HG02588 (cell line): Measurements from ENCODE around the gene SORCS2.

Source experiments
- ATAC-seq: cut with Tn5 transposase; IDR thresholded peaks from one replicate; pipeline ENCODE4 v1.9.1; 2021; ENCODE audit warnings: mild to moderate bottlenecking, moderate library complexity; ENCODE audit not compliant: unreplicated experiment

The SORCS2 gene

DNA sequence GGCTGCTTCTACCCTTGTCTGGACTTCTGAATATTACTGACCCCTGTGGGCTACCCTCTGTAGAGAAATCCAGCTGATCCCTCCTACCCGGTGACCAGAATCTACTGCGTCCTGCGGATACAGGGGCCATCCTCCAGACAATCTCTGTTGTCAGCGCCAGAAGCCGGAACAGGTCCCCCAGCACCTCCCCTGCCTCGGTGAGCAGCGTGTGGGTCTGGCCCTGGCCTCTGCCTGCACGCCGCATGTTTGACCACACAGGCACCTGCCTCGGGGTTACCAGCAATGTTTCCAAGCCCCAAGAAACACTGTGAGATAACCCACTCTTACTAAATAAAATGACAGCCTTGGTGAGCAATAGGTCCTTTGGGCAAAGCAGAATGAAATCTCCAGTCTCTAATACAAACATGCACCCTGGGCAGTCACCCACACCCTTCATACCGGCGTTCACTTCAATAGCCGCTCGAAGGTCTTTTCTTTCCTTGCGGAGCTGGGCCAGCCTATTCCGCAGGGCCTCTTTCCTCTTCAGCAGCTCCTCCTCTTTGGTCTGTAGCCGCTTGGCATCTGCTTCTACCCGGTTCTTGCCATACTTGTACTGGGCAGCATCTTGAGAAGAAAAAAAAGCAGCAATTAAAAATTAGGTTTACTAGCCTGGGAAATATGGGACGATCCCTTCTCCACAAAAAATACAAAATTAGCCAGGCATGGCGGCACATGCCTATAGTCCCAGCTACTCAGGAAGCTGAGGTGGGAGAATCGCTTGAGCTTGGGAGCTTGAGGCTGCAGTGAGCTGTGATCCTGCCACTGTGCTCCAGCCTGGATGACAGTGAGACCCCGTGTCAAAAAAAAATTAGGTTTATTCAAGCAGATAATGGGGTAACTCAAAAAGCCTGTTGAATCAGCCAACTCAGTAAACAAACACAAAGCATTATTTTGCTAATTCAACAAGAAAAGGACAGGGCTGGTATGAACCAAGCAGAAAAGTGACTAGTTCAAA is 582.3 kb downstream of the SORCS2 start:
- ATAC-seq = no peak

DNA sequence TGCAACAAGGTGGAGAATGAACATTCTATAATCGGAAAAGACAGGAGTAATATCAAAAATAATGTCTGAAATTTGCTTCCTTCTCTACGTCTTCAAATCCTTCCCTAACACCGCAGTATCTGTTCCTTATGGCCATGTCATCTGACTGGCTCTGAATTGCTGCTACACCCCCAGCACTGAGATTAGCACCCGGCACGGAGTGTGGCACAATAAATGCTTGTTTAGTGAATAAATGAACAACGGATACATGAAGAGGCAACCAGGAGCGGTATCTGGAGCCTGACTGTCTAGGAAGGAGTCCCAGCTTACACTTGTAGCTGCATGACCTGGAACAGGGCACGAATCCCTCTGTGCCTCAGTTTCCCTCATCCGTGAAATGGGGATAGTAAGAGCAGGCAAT is 583.1 kb downstream of the SORCS2 start:
- ATAC-seq = no peak

DNA sequence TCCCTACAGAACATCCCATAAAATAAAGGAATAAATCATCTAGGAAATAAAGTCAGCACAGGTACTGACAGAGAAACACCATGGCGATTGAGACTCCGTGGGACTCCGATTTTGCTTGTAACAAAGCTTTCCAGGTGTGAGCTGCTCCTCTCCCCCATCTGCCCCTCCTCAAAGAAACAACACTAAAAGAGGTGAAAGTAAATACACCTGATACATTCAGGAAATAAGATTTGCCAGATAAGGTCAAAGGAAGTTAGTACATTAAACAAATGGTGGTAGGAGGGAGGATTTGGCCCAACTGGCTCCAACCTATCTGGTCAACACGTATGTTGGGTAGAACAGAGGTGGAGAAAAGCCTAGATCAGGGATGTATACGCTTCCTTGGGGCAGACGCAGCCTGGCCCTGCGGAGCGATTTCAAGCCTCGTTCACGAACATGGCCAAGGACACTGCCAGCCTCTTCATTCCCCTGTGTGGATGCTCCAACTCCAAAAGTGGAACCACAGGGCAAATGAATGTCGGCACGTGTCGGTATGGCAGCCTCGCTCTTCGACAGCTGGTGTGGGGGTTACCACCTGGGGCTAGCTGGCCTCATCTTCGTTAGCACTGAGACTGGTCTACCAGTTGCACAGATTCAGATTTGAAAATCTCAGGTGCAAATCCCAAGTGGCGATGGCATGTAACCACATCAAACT is 584.8 kb downstream of the SORCS2 start:
- no peak for ATAC-seq

DNA sequence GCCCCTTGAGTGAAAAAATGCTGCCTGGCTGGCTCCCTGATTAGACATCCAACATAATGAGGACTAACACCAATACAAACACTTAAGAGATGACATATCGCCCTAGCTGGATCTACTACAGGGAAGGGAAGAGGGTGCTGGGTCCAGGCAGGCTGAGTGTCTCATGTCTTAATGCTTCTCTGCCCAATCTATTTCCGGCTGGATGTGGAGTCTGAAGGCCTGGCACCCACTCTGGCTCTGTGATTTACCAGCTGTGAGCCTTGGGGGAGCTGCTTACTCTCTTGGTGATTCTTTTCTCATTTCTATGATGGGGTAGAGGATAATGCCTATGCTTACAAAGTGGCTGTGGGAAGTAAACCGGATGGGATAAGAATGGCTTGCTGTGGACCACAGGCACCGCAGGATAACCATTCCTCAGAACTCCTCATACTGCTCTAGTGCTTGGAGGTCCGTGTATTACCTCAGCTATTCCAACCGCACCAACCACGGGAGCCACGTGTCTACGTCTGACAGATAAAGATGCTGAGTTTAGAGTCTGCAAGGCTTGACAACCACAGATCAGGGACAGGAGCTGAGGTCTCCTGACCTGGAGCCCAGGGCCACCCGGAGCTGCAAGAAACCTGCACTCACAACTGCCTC is 585.7 kb downstream of the SORCS2 start:
- ATAC-seq = no peak

DNA sequence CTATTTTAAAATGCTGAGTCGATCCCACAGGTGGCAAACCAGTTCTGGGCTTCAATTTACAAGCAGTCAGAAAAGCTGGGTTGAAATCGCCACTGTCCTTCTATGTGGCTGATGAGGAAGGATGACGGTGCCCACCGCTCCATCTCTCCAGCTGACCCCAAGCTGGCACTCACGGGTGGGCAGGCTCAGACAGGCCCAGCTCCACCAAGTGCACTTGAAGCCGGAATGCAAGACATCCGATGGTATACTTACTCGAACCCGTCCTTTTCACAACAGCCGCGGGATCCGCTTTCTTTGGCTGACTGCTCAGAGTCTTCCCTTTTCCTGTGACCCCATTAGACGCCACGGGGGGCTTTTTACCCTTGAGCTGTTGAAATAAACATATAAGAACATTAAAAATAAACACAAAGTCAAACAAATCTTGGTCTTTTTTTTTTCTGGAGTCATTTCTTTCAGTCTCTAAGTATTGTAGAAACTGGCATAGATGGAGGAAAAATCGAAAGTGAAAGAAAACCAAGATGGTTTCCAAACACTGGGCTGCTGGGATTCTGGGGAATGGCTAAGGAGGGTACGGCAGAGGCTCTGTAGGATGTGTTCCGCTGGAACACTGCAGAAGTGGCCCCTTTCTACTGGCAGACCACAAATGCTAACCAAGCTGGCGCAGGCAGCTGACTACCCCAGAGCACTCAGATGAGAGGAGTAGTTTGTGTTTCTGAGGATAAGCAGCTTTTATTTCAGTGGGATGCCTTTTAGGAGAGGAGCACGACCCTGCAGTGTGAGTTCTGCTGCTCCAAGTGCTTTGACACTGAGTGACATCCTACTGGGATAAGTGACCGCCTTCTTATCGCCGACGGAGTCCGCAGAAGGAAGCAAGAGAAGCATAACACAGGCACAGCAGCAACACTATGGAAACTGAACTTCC is 586.4 kb downstream of the SORCS2 start:
- no peak for ATAC-seq

DNA sequence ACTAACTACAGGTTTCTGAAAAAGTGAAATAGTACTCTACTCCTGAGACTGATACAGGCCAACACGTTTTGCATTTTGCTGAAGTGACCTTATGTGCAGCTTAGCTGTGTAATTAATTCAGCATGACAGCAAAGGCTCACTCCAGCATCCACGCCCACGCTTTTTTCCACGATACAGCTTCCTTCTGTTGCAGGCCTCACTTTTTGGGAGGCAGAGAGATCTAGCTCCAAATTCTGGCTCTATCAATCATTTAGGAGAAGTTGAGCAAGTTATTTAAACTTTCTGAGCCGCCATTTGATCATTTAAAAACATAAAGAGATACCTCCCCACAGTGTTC is 587.1 kb downstream of the SORCS2 start:
- ATAC-seq = no peak

DNA sequence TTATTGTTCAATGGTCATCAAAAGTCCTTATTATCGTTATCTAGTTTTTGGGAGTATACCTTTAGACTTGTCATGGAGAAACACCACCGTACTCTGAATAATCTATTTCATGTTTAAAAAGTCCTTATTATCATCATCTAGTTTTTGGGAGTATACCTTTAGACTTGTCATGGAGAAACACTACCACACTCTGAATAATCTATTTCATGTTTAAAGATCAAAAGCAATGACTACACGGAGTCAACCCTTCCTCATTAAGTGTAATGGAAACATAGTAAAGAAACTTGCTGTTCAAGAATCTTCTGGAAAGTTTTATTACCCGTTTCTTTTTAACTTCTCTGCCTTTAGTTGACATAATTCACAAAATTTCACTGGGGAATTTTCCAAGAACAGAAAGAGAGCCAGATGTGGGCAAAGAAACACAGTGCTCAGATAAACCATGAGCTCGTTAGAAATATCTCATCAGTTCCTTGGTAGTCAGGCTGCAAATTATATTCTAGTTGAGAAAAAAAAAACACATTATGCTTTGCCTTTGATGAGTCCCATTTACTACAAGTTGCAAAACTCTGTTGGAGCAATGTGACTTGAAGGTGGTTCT is 588.5 kb downstream of the SORCS2 start:
- no peak for ATAC-seq

DNA sequence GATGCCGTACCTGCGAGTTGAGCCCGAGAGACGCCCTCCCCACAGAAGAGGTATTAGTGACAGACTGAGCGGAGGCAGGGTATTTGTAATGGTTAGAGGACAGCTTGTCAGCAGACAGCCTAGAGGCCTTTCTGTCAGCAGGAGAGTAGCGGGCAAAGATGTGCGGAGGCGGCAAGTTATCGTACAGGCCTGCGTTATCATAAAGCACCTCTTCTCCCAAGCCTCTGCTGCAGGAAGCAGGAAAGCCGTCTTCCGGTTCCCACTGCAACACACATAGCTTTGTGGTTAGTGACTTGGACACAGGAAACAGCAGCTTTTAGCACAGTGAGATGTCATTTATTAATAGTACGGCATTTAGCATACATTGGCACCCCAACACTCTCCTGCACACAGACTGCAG is 589.0 kb downstream of the SORCS2 start:
- no peak for ATAC-seq

DNA sequence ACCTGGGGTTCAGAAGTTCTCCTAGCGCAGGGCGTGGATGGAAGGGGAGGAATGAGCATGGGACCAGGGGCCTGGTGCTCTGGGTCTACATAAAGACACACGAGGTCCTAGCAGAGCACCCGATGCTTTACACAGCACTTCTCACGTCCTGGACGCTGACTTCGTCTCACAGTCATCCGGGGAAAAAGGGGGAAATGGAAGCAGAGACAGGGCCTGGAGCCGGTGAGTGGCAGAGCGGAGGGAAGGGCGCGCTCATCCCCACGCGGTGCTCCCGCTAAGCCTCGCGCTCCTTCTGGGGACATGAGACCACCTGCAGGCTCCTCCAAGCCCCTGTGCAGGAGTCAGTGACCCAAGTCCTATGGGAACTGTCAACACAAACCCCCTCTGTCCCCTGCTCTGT is 589.7 kb downstream of the SORCS2 start:
- ATAC-seq = no peak

DNA sequence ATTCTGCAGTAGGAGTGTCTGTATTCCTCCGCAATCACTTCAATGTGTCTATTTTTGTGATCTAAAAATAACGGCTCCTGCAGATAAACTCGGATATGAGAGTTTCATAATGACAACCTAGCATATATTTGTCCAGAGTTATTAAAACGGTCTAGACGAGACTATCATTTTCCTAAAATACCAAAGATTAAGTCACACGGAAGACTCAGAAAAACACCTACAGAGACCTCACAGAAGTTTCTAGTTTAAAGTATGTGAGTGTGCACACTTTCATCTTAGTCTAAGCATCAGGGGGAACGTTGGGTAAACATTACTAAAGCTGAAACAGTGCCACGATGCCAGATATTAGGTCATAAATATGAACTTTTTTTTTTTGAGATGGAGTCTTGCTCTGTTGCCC is 590.4 kb downstream of the SORCS2 start:
- no peak for ATAC-seq

DNA sequence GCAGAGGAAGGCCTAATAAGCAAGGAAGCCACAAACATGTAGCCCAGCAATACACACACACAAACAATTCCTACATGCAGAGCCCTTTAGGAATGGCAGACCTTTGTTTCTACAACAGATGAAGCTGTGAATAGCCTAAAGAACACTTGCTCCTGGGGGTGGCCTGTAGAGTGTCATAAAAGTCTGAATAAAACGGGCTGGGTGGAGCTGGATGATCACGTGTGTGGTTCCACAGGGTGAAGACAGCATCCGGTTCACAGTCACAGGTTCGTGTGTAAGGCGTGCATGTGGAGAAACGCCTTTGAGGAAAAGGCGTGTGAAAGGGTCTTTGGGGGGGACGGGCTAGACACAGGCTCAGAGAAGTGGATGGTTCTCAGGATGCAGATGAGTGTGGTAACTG is 591.2 kb downstream of the SORCS2 start:
- ATAC-seq = no peak

DNA sequence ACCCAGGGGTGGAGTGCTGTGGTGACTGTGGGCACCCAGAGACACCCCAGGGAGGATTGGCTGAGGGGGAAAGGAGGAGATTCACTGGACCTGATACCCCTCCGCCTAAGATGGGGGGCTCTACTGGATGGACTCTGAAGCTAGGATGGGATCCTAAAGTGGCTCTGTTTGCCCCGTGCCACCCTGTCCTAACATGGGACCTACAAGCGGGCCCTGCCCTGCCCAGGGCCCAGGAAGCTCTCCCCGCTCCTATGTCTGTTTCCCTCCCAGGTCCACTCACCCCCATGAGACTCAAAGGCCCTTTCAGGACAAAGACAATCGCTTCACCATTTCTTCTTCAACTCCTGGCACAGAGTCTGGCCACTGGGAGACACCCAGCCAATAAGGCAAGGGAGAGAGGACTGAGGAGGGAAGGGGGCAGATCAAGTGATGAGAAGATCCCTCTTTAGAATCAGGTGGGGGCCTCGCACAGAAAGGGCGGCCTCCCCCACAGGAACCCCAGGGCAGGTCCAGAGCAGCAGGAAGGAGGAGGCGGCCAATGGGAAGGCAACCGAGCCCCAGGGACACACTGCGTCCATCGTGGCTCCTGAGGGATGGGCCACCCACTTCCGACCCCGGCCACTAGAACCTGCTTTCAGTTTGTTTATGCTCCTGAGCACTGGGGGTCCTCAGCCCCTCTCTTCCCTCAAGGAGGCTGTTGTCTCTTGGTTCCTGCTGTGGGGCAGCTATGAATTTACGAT is 592.0 kb downstream of the SORCS2 start:
- ATAC-seq = no peak

DNA sequence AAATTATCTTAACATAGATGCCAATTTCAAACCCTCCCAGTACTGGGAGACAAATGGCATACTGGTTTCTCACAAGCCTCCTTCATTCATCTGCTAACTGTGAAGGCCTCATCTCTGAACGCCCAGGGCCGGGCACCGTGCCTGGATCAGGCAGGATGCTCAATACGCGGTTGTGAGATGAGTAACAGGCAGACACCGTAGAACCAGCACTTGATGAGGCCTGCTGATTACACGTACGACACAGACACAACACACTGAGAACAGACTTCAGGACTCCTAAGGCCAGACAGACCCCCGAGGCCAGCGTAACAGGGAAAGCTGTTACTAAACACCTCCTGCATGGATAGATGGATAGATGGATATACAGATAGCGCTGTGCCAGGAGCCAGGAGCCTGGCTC is 592.7 kb downstream of the SORCS2 start:
- no peak for ATAC-seq

DNA sequence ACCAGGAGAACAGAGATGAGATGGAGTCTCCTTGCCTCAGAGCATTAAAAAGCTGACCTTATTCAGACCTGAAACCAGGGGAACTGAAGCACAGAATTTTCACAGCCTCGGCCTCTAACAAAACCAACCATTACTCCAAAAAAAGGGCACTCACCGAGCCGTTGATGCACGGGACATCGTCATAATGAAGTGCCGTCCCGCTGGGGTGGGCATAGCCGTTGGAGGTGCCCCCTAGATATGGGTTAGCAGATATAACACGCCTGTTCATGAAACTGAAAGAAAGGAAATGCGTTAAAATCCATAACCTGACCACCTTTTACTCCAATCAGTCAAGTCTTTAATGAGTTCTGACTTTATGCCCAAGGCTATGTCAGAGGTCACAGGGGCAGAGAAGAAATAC is 593.7 kb downstream of the SORCS2 start:
- no peak for ATAC-seq

DNA sequence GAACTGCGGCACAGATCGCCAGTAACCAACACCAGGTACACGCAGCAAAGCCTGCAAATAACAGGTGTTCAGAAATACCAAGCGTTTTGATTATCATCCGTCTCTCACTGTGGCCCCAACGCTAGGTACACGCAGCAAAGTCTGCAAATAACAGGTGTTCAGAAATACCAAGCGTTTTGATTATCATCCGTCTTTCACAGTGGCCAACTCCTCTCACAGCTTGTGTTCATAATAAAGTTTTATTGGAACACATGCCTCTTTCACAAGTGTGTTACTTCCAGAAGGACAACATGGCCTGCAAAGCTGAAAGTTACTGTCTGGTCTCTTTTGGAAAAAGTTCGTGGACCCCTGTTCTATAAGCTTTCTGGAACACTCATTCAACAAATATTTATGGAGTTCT is 594.2 kb downstream of the SORCS2 start:
- ATAC-seq = no peak

DNA sequence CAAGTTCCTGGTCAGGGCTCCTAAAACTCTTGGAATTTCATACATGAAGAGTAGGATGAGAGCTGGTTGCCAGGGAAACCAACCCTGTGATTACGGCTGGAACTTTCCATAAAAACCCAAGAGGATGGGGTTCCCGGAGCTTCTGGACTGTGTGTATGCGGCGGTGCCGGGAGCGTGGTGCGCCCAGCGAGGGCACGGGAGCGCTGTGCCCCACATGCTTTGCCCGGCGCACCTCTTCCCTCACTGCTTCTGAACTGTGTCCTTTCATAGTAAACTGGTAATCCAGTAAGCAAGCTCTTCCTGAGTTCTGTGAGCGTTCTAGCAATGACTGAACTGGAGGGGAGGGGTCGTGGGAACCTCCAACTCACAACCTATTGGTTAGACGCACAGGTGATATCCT is 594.7 kb downstream of the SORCS2 start:
- no peak for ATAC-seq

DNA sequence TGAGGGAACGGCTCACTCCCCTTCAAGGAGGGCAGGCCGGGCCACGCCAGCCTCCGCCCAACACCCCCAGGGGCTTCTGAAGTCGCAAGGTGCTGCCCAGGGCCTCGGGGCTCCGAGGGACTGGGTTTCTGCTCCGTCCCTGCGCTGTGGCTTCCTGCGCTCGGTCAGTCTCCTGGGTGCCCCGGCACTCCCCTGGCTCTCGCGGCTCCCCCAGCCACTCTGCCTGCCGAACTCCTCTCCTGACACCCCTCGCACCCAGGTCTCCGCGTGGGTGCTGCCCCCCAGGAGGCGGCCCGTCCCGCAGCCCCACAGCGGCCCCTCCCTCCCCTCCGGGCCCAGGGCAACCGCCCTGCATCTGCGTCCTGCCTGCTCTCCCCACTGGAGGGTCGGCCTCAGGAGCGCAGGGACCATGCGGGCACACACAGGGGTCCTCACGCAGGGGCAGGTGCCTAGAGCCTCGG is 595.4 kb downstream of the SORCS2 start:
- ATAC-seq = no peak

DNA sequence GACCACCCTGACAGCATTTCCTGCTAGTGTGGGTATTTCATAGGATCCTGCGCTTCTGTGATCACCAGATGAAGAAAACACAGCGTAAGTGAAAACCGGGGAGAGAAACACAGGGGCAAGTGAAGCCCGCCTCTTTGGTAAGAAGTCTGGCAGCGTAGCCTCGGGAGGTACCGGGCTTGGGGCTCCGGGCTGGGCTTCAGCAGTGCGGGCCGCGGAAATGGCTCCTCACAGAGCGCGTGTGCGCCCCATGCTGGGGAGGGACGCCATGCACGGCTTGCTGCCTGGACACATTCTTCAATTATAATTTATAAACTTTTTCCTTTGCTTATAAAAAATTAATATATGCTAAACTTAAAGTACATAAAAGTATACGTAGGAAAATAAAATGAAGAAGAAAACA is 595.9 kb downstream of the SORCS2 start:
- ATAC-seq = no peak

DNA sequence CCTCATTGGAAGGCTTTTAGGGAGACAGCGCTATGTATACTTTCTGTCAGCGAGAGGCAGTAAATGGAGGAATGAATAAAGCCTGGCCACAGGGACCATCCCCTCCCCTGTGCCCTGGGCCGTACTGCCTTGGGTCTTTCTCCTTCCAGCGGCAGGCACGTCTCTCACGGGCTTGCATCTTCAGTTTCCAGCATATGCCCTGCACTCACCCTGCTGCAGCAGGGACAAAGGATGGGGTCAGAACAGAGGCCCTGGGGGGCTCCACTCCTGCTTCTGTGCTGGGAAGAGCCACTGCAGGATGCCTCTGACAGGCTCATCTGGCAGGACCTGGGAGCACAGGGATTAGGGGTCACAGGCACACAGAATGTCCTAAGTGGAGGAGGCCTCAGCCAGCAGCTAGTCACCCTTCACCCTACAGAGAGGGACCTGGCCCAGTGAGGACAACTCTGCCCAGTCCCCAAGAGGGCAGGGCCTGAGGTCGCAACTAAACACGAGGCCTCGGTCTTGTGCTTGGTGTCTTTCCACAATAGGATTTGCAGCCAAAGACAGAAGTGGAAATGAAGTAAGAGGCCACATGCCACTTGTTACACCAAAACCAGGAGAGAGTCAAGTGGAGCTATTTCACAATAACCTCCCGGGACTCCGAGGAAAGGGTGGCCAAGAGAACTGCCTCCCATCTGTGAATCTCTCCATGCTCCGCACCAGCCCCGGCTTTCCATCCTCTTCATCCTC is 596.5 kb downstream of the SORCS2 start:
- ATAC-seq = no peak
